GM12878 (cell line): ENCODE results near the gene ATP6V0D1. TPM values are rescaled to one million over a fixed set of nuclear protein-coding genes. Genes with fewer than 3 reads are reported as not detected.
A peak's percentile ranks its signal among the peaks of the same experiment; 100 is the strongest.

ENCODE experiments used
- BACH1 ChIP-seq: fragments of 450-650 bp; IDR thresholded peaks from 2 replicates; pipeline ENCODE4 v1.6.1; 2017; ENCODE audit warnings: mild to moderate bottlenecking, borderline replicate concordance
- CTCF ChIP-seq, 3 experiments: IDR thresholded peaks in 2 of 3; conservative IDR thresholded peaks in 1 of 3; 2 replicates each; pipeline ENCODE4 v1.5.1; 2011; ENCODE audit warnings: low read depth in 3 of 3, low read length in 3 of 3, mild to moderate bottlenecking in 3 of 3, control low read depth in 2 of 3, moderate library complexity in 2 of 3, inconsistent platforms in 1 of 3, mixed read lengths in 1 of 3; ENCODE audit not compliant: control insufficient read depth in 2 of 3, insufficient read depth in 1 of 3; ENCODE audit errors: extremely low read depth in 1 of 3
- EP300 ChIP-seq, 2 experiments: fragments of 150-350 bp in 1 of 2; IDR thresholded peaks; 2 replicates each; pipeline ENCODE4 v1.6.1; 2011 to 2012; ENCODE audit warnings: low read depth in 2 of 2, low read length in 2 of 2, borderline replicate concordance in 1 of 2, improper control_type of control experiment in 1 of 2, inconsistent platforms in 1 of 2; ENCODE audit not compliant: control insufficient read depth in 1 of 2
- GABPA ChIP-seq: IDR thresholded peaks from 2 replicates; pipeline ENCODE4 v1.6.1; 2014; ENCODE audit warnings: antibody characterized with exemption, low read depth, mild to moderate bottlenecking, inconsistent platforms
- HDAC6 ChIP-seq: fragments of 200-600 bp; sonication (generic); IDR thresholded peaks from one replicate; pipeline ENCODE4 v1.8.0; 2017; ENCODE audit warnings: antibody characterized with exemption; ENCODE audit not compliant: unreplicated experiment
- RELB ChIP-seq: fragments of 450-650 bp; IDR thresholded peaks from 2 replicates; pipeline ENCODE4 v1.6.1; 2017; ENCODE audit warnings: low read depth, mild to moderate bottlenecking, moderate library complexity
- USF2 ChIP-seq: IDR thresholded peaks from 2 replicates; pipeline ENCODE4 v1.6.1; 2011; ENCODE audit warnings: low read depth, low read length, improper control_type of control experiment, borderline replicate concordance
- ZBTB40 ChIP-seq: fragments of 450-650 bp; IDR thresholded peaks from 2 replicates; pipeline ENCODE4 v1.6.1; 2016; ENCODE audit warnings: mild to moderate bottlenecking, moderate library complexity, borderline replicate concordance
- polyA plus RNA-seq, 11 experiments: library from polyadenylated mRNA; depleted of rRNA in 4 of 11; unstranded in 6 of 11; stranded (reverse) in 5 of 11; fragments of >200 nt; fragmentation: Nextera tagmentation in 4 of 11; fragmentation: Illumina TruSeq in 1 of 11; extraction: Ambion mirVana in 4 of 11; extraction: Trizol in 1 of 11; gene quantifications; 1 replicate in 1 of 11; 2 replicates in 10 of 11; pipeline versions ENCODE4 v1.2.1 to v1.2.3, GENCODE V29; 2011 to 2016; ENCODE audit warnings: inconsistent platforms in 2 of 11, missing spikeins in 2 of 11, low read depth in 1 of 11
- total RNA-seq, 4 experiments: library from RNA; depleted of rRNA in 3 of 4; stranded (reverse); fragments of >200 nt in 3 of 4; fragmentation: Illumina TruSeq in 1 of 4; extraction: Trizol in 1 of 4; gene quantifications; 2 replicates each; pipeline versions ENCODE4 v1.2.1 to v1.2.3, GENCODE V29; 2013 to 2021
- TF ChIP-seq, protein P1 (sequence below): fragments of 450-650 bp; IDR thresholded peaks from 2 replicates; pipeline ENCODE4 v1.6.1; 2016; ENCODE audit warnings: mild to moderate bottlenecking
- TF ChIP-seq, protein P2 (sequence below): fragments of 450-650 bp; conservative IDR thresholded peaks from 2 replicates; pipeline ENCODE4 v1.6.1; 2017; ENCODE audit warnings: mild to moderate bottlenecking, moderate library complexity
- TF ChIP-seq, protein P3 (sequence below): fragments of 450-650 bp; IDR thresholded peaks from 2 replicates; pipeline ENCODE4 v1.6.1; 2017; ENCODE audit warnings: antibody characterized with exemption, mild to moderate bottlenecking, moderate library complexity

ATP6V0D1 gene
- total and polyA plus RNA-seq, 10 of the 15 experiments (the other 5 are each of a cell fraction or from before 2014, with no cell fraction given): 28.1 to 141 (median 70.3) TPM

DNA sequence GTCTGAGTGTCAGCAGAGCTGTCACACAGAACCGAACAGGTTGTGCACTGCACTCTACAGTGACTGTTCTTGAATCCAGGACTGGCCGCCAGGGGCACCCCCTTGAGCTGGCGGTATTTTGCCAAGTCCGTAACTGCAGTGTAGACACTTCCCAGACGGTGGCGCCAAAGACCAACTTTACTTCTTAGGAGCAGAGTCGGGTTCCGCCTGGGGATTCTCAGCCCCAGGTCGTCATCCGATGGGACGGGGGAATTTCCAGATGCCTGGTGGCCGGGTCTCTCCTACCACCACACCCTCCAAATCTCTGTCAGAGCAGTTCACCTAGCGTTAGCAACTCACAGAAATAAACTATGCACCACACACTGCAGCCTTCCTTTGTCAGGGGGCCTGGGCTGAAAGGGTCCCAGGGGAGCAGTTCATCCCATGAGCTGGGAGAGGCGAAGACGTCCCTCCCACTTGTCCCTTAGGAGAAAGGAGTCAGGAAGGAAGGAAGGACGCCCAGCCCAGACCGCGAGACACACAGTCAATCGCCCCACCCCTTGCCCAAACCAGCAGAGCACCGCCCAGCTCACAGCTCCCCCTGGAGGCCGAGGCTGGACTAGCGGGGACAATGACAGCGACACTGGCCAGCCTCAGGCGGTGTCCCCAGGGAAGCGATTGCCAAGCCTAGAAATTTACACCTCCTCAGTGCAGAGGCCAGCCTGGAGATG, 40.3 kb upstream of the ATP6V0D1 start (continued):
- TF ChIP-seq, protein P1, sequence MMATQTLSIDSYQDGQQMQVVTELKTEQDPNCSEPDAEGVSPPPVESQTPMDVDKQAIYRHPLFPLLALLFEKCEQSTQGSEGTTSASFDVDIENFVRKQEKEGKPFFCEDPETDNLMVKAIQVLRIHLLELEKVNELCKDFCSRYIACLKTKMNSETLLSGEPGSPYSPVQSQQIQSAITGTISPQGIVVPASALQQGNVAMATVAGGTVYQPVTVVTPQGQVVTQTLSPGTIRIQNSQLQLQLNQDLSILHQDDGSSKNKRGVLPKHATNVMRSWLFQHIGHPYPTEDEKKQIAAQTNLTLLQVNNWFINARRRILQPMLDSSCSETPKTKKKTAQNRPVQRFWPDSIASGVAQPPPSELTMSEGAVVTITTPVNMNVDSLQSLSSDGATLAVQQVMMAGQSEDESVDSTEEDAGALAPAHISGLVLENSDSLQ: peak; percentile 60
- TF ChIP-seq GABPA (no peak), RELB (peak; percentile 98), HDAC6 (no peak), USF2 (no peak), BACH1 (0 out of 2 replicates have a peak, but pooled peaks have one; percentile 31), CTCF (IDR thresholded peaks at IDR 0.05 in 2 of 3, conservative IDR thresholded peaks at IDR 0.05 in 1 of 3; ENCODE audit: control insufficient read depth in 2 of 3, extremely low read depth in 1 of 3, insufficient read depth in 1 of 3, low read depth in 3 of 3, low read length in 3 of 3) (peak; percentile 91 to 100 (median 99); a peak in 5 of 6 replicates), EP300 (IDR thresholded peaks at IDR 0.05; ENCODE audit: borderline replicate concordance in 1 of 2, control insufficient read depth in 1 of 2, low read depth in 2 of 2, low read length in 2 of 2) (no peak), ZBTB40 (no peak; the same call in 1 of the 2 replicates)
- TF ChIP-seq, protein P2, sequence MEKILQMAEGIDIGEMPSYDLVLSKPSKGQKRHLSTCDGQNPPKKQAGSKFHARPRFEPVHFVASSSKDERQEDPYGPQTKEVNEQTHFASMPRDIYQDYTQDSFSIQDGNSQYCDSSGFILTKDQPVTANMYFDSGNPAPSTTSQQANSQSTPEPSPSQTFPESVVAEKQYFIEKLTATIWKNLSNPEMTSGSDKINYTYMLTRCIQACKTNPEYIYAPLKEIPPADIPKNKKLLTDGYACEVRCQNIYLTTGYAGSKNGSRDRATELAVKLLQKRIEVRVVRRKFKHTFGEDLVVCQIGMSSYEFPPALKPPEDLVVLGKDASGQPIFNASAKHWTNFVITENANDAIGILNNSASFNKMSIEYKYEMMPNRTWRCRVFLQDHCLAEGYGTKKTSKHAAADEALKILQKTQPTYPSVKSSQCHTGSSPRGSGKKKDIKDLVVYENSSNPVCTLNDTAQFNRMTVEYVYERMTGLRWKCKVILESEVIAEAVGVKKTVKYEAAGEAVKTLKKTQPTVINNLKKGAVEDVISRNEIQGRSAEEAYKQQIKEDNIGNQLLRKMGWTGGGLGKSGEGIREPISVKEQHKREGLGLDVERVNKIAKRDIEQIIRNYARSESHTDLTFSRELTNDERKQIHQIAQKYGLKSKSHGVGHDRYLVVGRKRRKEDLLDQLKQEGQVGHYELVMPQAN: peak; percentile 74; the same call in 1 of the 2 replicates
- TF ChIP-seq, protein P3, sequence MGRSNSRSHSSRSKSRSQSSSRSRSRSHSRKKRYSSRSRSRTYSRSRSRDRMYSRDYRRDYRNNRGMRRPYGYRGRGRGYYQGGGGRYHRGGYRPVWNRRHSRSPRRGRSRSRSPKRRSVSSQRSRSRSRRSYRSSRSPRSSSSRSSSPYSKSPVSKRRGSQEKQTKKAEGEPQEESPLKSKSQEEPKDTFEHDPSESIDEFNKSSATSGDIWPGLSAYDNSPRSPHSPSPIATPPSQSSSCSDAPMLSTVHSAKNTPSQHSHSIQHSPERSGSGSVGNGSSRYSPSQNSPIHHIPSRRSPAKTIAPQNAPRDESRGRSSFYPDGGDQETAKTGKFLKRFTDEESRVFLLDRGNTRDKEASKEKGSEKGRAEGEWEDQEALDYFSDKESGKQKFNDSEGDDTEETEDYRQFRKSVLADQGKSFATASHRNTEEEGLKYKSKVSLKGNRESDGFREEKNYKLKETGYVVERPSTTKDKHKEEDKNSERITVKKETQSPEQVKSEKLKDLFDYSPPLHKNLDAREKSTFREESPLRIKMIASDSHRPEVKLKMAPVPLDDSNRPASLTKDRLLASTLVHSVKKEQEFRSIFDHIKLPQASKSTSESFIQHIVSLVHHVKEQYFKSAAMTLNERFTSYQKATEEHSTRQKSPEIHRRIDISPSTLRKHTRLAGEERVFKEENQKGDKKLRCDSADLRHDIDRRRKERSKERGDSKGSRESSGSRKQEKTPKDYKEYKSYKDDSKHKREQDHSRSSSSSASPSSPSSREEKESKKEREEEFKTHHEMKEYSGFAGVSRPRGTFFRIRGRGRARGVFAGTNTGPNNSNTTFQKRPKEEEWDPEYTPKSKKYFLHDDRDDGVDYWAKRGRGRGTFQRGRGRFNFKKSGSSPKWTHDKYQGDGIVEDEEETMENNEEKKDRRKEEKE: no peak
